Measurements from ENCODE around the gene AMZ2. TPM values are rescaled to one million over a fixed set of nuclear protein-coding genes. Genes with fewer than 3 reads are reported as not detected.

Gene AMZ2
- total and polyA plus RNA-seq, 2 of the 8 experiments (the other 6 are each of a cell fraction or from before 2014, with no cell fraction given), result 49.5 to 71.0 TPM

- Histone ChIP-seq H4K91ac (replicated peaks; ENCODE audit: insufficient read length, low read length) (peak overlapping the region; percentile 86), H2BK5ac (ENCODE audit: low read depth, low read length) (0 out of 2 replicates have a peak overlapping the region, but pooled peaks have one; percentile 60), H3K4me2 (ENCODE audit: insufficient read depth in 1 of 2, low read depth in 2 of 2, low read length in 2 of 2) (peak overlapping the region in 1 of 2 experiments; percentile 44; a peak in 2 of 4 replicates), H3K27me3 (replicated peaks in 1 of 4; ENCODE audit: control insufficient read depth in 3 of 4, extremely low read depth in 1 of 4, insufficient read depth in 3 of 4, low read length in 3 of 4) (peaks cover 0 to 4% (median 4%) of the 10 kb centered on the region in 4 experiments; a peak in 2 of 7 replicates), H4K8ac (ENCODE audit: extremely low read depth, insufficient read depth, low read length) (peak overlapping the region; percentile 72), H2AK5ac (ENCODE audit: low read depth, low read length) (peak overlapping the region; percentile 67; the same call in 1 of the 2 replicates), H3K4ac (replicated peaks; ENCODE audit: insufficient read length, low read depth, low read length) (no peak overlapping the region), H3K4me3 (ENCODE audit: extremely low read depth in 1 of 4, insufficient read depth in 2 of 4, low read depth in 3 of 4, low read length in 4 of 4) (no peak overlapping the region), H3K79me2 (ENCODE audit: control insufficient read depth in 1 of 2, insufficient read depth in 2 of 2, low read length in 2 of 2) (no peaks in the 10 kb centered on the region), H3K18ac (ENCODE audit: extremely low read depth, low read length) (no peak overlapping the region; the same call in 1 of the 2 replicates), H4K20me1 (replicated peaks in 1 of 2; ENCODE audit: control insufficient read depth in 1 of 2, insufficient read depth in 2 of 2, low read length in 2 of 2) (no peaks in the 10 kb centered on the region), H2BK15ac (ENCODE audit: low read length) (no peak overlapping the region; the same call in 1 of the 2 replicates), H3K23me2 (ENCODE audit: low read depth, low read length) (peaks cover 13% of the 10 kb centered on the region), H4K5ac (ENCODE audit: insufficient read length, low read depth, low read length) (no peak overlapping the region), H2BK120ac (replicated peaks; ENCODE audit: low read depth, low read length) (no peak overlapping the region), H2AFZ (ENCODE audit: low read length) (no peak overlapping the region), H3K79me1 (ENCODE audit: low read depth, low read length) (no peaks in the 10 kb centered on the region), H3K56ac (replicated peaks; ENCODE audit: insufficient read length, low read depth, low read length) (no peak overlapping the region), H3K27ac (ENCODE audit: low read depth, low read length) (no peak overlapping the region), H3K9ac (replicated peaks in 1 of 4; ENCODE audit: extremely low read depth in 1 of 4, low read depth in 3 of 4, low read length in 3 of 4) (peak overlapping the region in 1 of 4 experiments; percentile 44; a peak in 1 of 7 replicates), H3K14ac (ENCODE audit: insufficient read length) (no peak overlapping the region), H3K23ac (ENCODE audit: insufficient read length) (no peak overlapping the region), H3K4me1 (replicated peaks in 1 of 4; ENCODE audit: control insufficient read depth in 3 of 4, insufficient read depth in 4 of 4, low read length in 3 of 4) (peaks cover 18 to 31% (median 26%) of the 10 kb centered on the region in 4 experiments), H3K9me3 (ENCODE audit: insufficient read depth in 2 of 2, low read depth in 1 of 2, low read length in 1 of 2) (no peaks in the 10 kb centered on the region), H3K36me3 (ENCODE audit: control insufficient read depth in 2 of 4, insufficient read depth in 4 of 4, low read length in 3 of 4) (no peaks in the 10 kb centered on the region), H2BK12ac (ENCODE audit: low read depth, low read length) (no peak overlapping the region), H2BK20ac (ENCODE audit: low read length) (peak overlapping the region; percentile 73)
- no peak for FAIRE-seq
- CTCF ChIA-PET (ENCODE audit: partially characterized antibody), result interaction anchor here (0.6 to 2.1 kb wide), 5 partner anchors 12 to 141 kb away, joined by 3 to 6 read pairs (median 3); no protein-coding TSS in a partner anchor
- 84% methylated on average over 18 of the region's 18 CpGs; no CpG with 5 or more reads in 1 of the 2 experiments for WGBS, 2 experiments (ENCODE audit: extremely low coverage in 1 of 2, insufficient coverage in 1 of 2, insufficient read length in 1 of 2, insufficient replicate concordance in 2 of 2, low coverage in 1 of 2, low lambda C conversion rate in 2 of 2, missing lambda C conversion rate in 1 of 2)
- no peak for DNase-seq (ENCODE audit: low read depth in 1 of 2, low spot score in 2 of 2)
- 0 out of 4 replicates have a peak, but pooled peaks of 1 of the 2 experiments have one; percentile 22 for TF ChIP-seq SIN3A (conservative IDR thresholded peaks at IDR 0.05 in 1 of 2, IDR thresholded peaks at IDR 0.05 in 1 of 2; ENCODE audit: low read depth in 1 of 2, low read length in 2 of 2)
- TF ChIP-seq CBX8 (IDR thresholded peaks at IDR 0.05; ENCODE audit: borderline replicate concordance, low read depth, low read length), result no peak
- POLR2A ChIA-PET (ENCODE audit: partially characterized antibody), result interaction anchor here (1.2 to 1.4 kb wide), 2 partner anchors 10 to 12 kb away, joined by 3 to 4 read pairs; no protein-coding TSS in a partner anchor
These were observed 48.7 kb downstream of the AMZ2 start for GRCh38 chr17:68296217-68297191.

Measured in H1 (cell line).